ENCODE data around the gene STK11. TPM values are rescaled to one million over a fixed set of nuclear protein-coding genes. Genes with fewer than 3 reads are reported as not detected.

The STK11 gene, protein sequence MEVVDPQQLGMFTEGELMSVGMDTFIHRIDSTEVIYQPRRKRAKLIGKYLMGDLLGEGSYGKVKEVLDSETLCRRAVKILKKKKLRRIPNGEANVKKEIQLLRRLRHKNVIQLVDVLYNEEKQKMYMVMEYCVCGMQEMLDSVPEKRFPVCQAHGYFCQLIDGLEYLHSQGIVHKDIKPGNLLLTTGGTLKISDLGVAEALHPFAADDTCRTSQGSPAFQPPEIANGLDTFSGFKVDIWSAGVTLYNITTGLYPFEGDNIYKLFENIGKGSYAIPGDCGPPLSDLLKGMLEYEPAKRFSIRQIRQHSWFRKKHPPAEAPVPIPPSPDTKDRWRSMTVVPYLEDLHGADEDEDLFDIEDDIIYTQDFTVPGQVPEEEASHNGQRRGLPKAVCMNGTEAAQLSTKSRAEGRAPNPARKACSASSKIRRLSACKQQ
- total RNA-seq = 10 to 100 TPM; 38.7 to 71.2 (median 54.2) TPM
- polyA plus RNA-seq = 10 to 100 TPM; 36.9 to 57.4 TPM
- long read RNA-seq, donor 1, partial matches to known transcripts = 5 of 5 reads
- long read RNA-seq, donor 1, other reads (novel, unspliced or antisense) = 0 of 5 reads
- long read RNA-seq, donor 2, transcript STK11-201 (10 exons, 2,611 nt) = major isoform, 24 of 38 reads
- long read RNA-seq, donor 2, partial matches to known transcripts = 14 of 38 reads
- long read RNA-seq, donor 2, other reads (novel, unspliced or antisense) = 0 of 38 reads
- long read RNA-seq, donor 3, transcript STK11-201 (10 exons, 2,611 nt) = major isoform, 182 of 241 reads
- long read RNA-seq, donor 3, partial matches to known transcripts = 19 of 241 reads
- long read RNA-seq, donor 3, other reads (novel, unspliced or antisense) = 40 of 241 reads

DNA sequence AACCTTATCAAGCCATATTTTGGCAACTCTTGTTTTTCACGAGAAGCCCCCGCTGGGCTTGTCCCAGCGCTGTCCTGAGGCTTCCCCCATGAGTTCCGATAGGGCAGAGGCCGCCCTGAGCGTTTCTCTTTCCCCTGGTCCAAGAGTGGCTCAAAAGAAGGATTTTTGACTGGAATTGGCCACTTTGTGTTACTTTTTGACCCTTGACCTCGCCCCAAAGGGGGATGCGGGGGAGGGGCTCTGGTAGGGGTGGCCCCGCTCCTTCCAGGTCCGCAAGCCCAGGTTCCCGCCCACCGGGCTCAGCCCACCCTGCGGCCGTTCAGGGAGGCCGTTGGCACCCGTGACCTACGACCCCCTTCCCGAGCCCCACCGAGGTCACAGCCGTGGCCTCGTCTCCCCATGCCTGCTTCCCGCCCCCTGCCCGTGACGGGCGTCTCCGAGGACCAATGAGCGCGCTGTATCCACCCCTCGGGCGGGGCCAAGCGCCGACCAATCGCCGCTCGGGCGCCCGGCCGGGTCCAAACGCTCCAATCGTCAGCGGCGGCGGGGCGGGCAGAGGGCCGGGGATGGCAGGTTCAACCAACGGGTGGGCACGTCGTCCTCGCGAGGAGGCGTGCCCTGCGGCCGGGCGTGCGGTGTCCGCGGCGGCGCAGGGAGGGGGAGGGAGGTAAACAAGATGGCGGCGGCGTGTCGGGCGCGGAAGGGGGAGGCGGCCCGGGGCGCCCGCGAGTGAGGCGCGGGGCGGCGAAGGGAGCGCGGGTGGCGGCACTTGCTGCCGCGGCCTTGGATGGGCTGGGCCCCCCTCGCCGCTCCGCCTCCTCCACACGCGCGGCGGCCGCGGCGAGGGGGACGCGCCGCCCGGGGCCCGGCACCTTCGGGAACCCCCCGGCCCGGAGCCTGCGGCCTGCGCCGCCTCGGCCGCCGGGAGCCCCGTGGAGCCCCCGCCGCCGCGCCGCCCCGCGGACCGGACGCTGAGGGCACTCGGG is at the start of gene STK11:
STK11 (plus strand) TSS at position 665 of the 986 bp plus-strand sequence. CDS start 1,136 bp downstream, outside the sequence.
- H3K36me3 ChIP-seq = no peaks in the 10 kb centered on the region
- H3K4me3 ChIP-seq = peak within 1 kb of the TSS; percentile 65
- intact Hi-C loops (cut with DNase I) = no loop called here
- H3K4me1 ChIP-seq (ENCODE audit: insufficient read depth) = peaks cover 20% of the 10 kb centered on the region
- peak; percentile 99 to 100 (median 99) for DNase-seq
- peak within 1 kb of the TSS; percentile 80 to 84 for H3K27ac ChIP-seq
- WGBS, 3 donors = 3 to 5% (median 4%) methylated on average over 74 to 113 of the region's 114 CpGs
- TF ChIP-seq, protein P1, sequence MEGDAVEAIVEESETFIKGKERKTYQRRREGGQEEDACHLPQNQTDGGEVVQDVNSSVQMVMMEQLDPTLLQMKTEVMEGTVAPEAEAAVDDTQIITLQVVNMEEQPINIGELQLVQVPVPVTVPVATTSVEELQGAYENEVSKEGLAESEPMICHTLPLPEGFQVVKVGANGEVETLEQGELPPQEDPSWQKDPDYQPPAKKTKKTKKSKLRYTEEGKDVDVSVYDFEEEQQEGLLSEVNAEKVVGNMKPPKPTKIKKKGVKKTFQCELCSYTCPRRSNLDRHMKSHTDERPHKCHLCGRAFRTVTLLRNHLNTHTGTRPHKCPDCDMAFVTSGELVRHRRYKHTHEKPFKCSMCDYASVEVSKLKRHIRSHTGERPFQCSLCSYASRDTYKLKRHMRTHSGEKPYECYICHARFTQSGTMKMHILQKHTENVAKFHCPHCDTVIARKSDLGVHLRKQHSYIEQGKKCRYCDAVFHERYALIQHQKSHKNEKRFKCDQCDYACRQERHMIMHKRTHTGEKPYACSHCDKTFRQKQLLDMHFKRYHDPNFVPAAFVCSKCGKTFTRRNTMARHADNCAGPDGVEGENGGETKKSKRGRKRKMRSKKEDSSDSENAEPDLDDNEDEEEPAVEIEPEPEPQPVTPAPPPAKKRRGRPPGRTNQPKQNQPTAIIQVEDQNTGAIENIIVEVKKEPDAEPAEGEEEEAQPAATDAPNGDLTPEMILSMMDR (IDR thresholded peaks at IDR 0.05) = no peak
- TF ChIP-seq POLR2A (IDR thresholded peaks at IDR 0.05) = peak; percentile 68
- no peak for TF ChIP-seq EP300 (IDR thresholded peaks at IDR 0.05)
- H3K9me3 ChIP-seq = no peaks in the 10 kb centered on the region
- H3K27me3 ChIP-seq = no peaks in the 10 kb centered on the region

DNA sequence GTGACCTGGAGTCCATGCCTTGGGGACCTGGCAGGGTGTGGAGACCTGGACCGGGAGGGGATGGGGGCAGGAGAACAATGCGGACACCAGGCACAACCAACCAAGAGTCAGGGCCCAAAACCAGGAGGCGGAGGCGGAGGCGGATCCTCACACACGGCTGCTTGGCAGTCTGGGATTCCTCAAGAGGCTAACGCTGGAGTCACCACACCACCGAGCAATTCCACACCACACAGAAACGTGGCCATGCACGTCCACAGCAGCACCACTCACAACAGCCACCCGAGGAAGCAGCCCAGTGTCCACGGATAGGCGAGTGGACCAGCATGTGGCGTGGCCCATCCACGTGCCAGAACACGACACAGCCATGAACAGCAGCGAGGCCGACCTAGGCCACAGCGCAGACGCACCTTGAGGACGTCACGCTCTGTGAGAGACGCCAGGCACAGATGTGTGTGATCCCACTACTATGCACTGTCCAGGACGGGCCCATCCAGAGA is 49.2 kb upstream of the STK11 start:
- peak overlapping the region; percentile 80 to 86 for H3K27ac ChIP-seq
- 74 to 87% (median 80%) methylated on average over 24 of the region's 24 CpGs for WGBS, 3 donors
- peaks cover 16% of the 10 kb centered on the region for H3K4me1 ChIP-seq (ENCODE audit: insufficient read depth)
- peak in 2 of 5 donors; percentile 28 to 52 for DNase-seq
- intact Hi-C loops (cut with DNase I) = loop anchor here in 1 of 4 donors (10.0 kb wide), 1 partner anchor 1148 kb away; the partner anchor contains the start of gene LINGO3
- H3K4me3 ChIP-seq = no peak overlapping the region
- no peaks in the 10 kb centered on the region for H3K36me3 ChIP-seq
- TF ChIP-seq POLR2A (IDR thresholded peaks at IDR 0.05) (no peak), EP300 (IDR thresholded peaks at IDR 0.05) (no peak)
- TF ChIP-seq, protein P1 (IDR thresholded peaks at IDR 0.05) = no peak
- no peaks in the 10 kb centered on the region for H3K9me3 ChIP-seq
- H3K27me3 ChIP-seq = no peaks in the 10 kb centered on the region

DNA sequence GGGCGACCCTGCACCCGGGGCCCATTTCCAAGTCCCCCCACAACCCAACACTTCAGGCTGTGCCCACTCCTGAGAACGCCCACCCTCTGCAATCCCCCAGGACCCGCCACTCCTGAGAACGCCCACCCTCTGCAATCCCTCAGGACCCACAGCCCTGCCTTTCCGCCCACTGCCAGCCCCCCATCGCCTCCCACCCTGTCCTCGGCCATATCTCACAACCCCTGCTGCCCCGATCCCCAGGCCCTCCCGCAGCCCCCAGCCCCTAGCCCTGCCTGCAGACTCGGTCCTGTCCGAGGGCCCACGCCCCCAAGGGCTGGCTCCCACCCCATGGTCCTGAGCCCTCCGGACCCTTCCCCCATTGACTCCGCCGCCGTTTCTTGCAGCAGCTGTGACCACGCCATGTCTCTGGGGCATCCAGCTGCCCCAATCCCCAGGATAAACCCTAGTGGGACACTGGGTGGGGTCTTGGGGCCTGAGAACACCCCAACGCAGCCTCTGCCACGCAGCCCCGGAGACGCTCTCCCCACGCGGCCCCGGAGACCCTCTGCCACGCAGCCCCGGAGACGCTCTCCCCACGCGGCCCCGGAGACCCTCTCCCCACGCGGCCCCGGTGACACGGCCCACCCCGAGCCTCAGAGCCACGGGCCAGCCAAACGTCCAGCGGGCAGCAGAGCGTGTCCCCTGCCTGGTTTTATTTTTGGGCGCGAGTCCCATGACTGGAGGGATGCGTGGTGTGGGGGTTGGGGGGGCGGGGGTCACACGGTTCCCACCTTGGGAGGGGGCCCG is 48.6 kb upstream of the STK11 start:
- Histone ChIP-seq H3K27ac (no peak overlapping the region), H3K27me3 (no peaks in the 10 kb centered on the region), H3K4me1 (ENCODE audit: insufficient read depth) (peaks cover 15% of the 10 kb centered on the region), H3K36me3 (no peaks in the 10 kb centered on the region), H3K9me3 (no peaks in the 10 kb centered on the region), H3K4me3 (no peak overlapping the region)
- intact Hi-C loops (cut with DNase I) = loop anchor here in 1 of 4 donors (10.0 kb wide), 1 partner anchor 1148 kb away; the partner anchor contains the start of gene LINGO3
- WGBS, 3 donors = 88 to 92% (median 88%) methylated on average over 42 to 46 of the region's 46 CpGs
- TF ChIP-seq POLR2A (IDR thresholded peaks at IDR 0.05) = no peak
- TF ChIP-seq, protein P1 (IDR thresholded peaks at IDR 0.05) = no peak
- no peak for TF ChIP-seq EP300 (IDR thresholded peaks at IDR 0.05)
- peak in 2 of 5 donors; percentile 40 to 44 for DNase-seq
